ENCODE results near the gene BACH2.
A peak's percentile ranks its signal among the peaks of the same experiment; 100 is the strongest.

Gene BACH2

GRCh38 chr6:90298459-90299053, 1.9 kb upstream of the BACH2 start:
- H2AFZ ChIP-seq (ENCODE audit: low read depth, low read length, severe bottlenecking): no peak overlapping the region
- peaks cover 17% of the 10 kb centered on the region for H3F3A ChIP-seq (ENCODE audit: insufficient read depth)
- no peaks in the 10 kb centered on the region for H3K36me3 ChIP-seq (ENCODE audit: low read length)
- H4K20me1 ChIP-seq (ENCODE audit: low read depth, low read length): no peaks in the 10 kb centered on the region
- H3K27ac ChIP-seq (ENCODE audit: low read depth, low read length): peak overlapping the region; percentile 30
- H3K9me2 ChIP-seq (replicated peaks; ENCODE audit: insufficient read depth, low read length): no peaks in the 10 kb centered on the region
- H3K9me3 ChIP-seq (ENCODE audit: insufficient read depth, low read length): no peaks in the 10 kb centered on the region
- H3K4me2 ChIP-seq (ENCODE audit: low read depth, low read length, poor library complexity, severe bottlenecking): peak overlapping the region; percentile 69
- peaks cover 9% of the 10 kb centered on the region; the same call in 1 of the 2 replicates for H3K79me2 ChIP-seq (ENCODE audit: insufficient read depth, low read length)
- TF ChIP-seq EZH2phosphoT487 (conservative IDR thresholded peaks at IDR 0.05; ENCODE audit: low read length): no peak
- TF ChIP-seq CTCF (IDR thresholded peaks at IDR 0.05; ENCODE audit: insufficient read depth, low read length, poor library complexity, severe bottlenecking): no peak
- no peak overlapping the region for H3K4me3 ChIP-seq (ENCODE audit: insufficient read depth, low read length, poor library complexity, severe bottlenecking)
- no peaks in the 10 kb centered on the region for H3K27me3 ChIP-seq (ENCODE audit: low read length)
- H3K9ac ChIP-seq (ENCODE audit: low read length): peak overlapping the region; percentile 53; the same call in 1 of the 2 replicates

- peak overlapping the region; percentile 30 for H3K27ac ChIP-seq (ENCODE audit: low read depth, low read length)
These were observed 1.3 kb upstream of the BACH2 start for GRCh38 chr6:90297867-90298381.

GRCh38 chr6:90297115-90297866, 648 bp upstream of the BACH2 start:
- Histone ChIP-seq H3K9ac (ENCODE audit: low read length) (peak overlapping the region; percentile 53), H3K4me2 (ENCODE audit: low read depth, low read length, poor library complexity, severe bottlenecking) (peak overlapping the region; percentile 69)

More at GRCh38 chr6:90297867-90298381, 1.3 kb upstream of the BACH2 start:
- no peaks in the 10 kb centered on the region for H3K36me3 ChIP-seq (ENCODE audit: low read length)
- H3K4me2 ChIP-seq (ENCODE audit: low read depth, low read length, poor library complexity, severe bottlenecking): peak overlapping the region; percentile 69
- H4K20me1 ChIP-seq (ENCODE audit: low read depth, low read length): no peaks in the 10 kb centered on the region
- peaks cover 15% of the 10 kb centered on the region; the same call in 1 of the 2 replicates for H3K79me2 ChIP-seq (ENCODE audit: insufficient read depth, low read length)
- H3K9me3 ChIP-seq (ENCODE audit: insufficient read depth, low read length): no peaks in the 10 kb centered on the region
- H3K27me3 ChIP-seq (ENCODE audit: low read length): no peaks in the 10 kb centered on the region
- peaks cover 17% of the 10 kb centered on the region for H3F3A ChIP-seq (ENCODE audit: insufficient read depth)
- H2AFZ ChIP-seq (ENCODE audit: low read depth, low read length, severe bottlenecking): no peak overlapping the region
- H3K9me2 ChIP-seq (replicated peaks; ENCODE audit: insufficient read depth, low read length): no peaks in the 10 kb centered on the region
- no peak overlapping the region for H3K4me3 ChIP-seq (ENCODE audit: insufficient read depth, low read length, poor library complexity, severe bottlenecking)
- TF ChIP-seq EZH2phosphoT487 (conservative IDR thresholded peaks at IDR 0.05; ENCODE audit: low read length) (no peak), CTCF (IDR thresholded peaks at IDR 0.05; ENCODE audit: insufficient read depth, low read length, poor library complexity, severe bottlenecking) (no peak)
- H3K9ac ChIP-seq (ENCODE audit: low read length): peak overlapping the region; percentile 53; the same call in 1 of the 2 replicates

More at GRCh38 chr6:90297115-90297866, 648 bp upstream of the BACH2 start:
- H3K9me3 ChIP-seq (ENCODE audit: insufficient read depth, low read length): no peaks in the 10 kb centered on the region
- no peaks in the 10 kb centered on the region for H3K27me3 ChIP-seq (ENCODE audit: low read length)
- no peaks in the 10 kb centered on the region for H4K20me1 ChIP-seq (ENCODE audit: low read depth, low read length)
- H3K27ac ChIP-seq (ENCODE audit: low read depth, low read length): peak overlapping the region; percentile 30
- no peaks in the 10 kb centered on the region for H3K36me3 ChIP-seq (ENCODE audit: low read length)
- peaks cover 22% of the 10 kb centered on the region; the same call in 1 of the 2 replicates for H3K79me2 ChIP-seq (ENCODE audit: insufficient read depth, low read length)
- H2AFZ ChIP-seq (ENCODE audit: low read depth, low read length, severe bottlenecking): peak overlapping the region; percentile 58
- H3K9me2 ChIP-seq (replicated peaks; ENCODE audit: insufficient read depth, low read length): no peaks in the 10 kb centered on the region
- TF ChIP-seq EZH2phosphoT487 (conservative IDR thresholded peaks at IDR 0.05; ENCODE audit: low read length): no peak
- no peak for TF ChIP-seq CTCF (IDR thresholded peaks at IDR 0.05; ENCODE audit: insufficient read depth, low read length, poor library complexity, severe bottlenecking)
- H3F3A ChIP-seq (ENCODE audit: insufficient read depth): peaks cover 17% of the 10 kb centered on the region
- H3K4me3 ChIP-seq (ENCODE audit: insufficient read depth, low read length, poor library complexity, severe bottlenecking): peak overlapping the region; percentile 51
